HPDE6-E6E7 (cell line): ENCODE measurements around the gene ACTA2.

Experiments
- DNase-seq: peaks from one replicate; pipeline ENCODE4 v3.0.0; 2011; ENCODE audit warnings: missing footprints; ENCODE audit errors: extremely low spot score

The ACTA2 gene

GRCh38 chr10:88920198-88920597 is 32.4 kb downstream of the ACTA2 start:
- DNase-seq = no peak

GRCh38 chr10:88919041-88919440 is 33.5 kb downstream of the ACTA2 start:
- no peak for DNase-seq

GRCh38 chr10:88918191-88918905 is 34.2 kb downstream of the ACTA2 start:
- DNase-seq = no peak

GRCh38 chr10:88916986-88917385 is 35.6 kb downstream of the ACTA2 start:
- no peak for DNase-seq

GRCh38 chr10:88916231-88916630 is 36.3 kb downstream of the ACTA2 start:
- no peak for DNase-seq

- DNase-seq = no peak
Observed at GRCh38 chr10:88915781-88916180, 36.8 kb downstream of the ACTA2 start.

- no peak for DNase-seq
Observed at GRCh38 chr10:88913788-88914187, 38.8 kb downstream of the ACTA2 start.

GRCh38 chr10:88913127-88913526 is 39.4 kb downstream of the ACTA2 start:
- DNase-seq = no peak

- no peak for DNase-seq
Observed at GRCh38 chr10:88911851-88912250, 40.7 kb downstream of the ACTA2 start.

GRCh38 chr10:88911116-88911515 is 41.5 kb downstream of the ACTA2 start:
- DNase-seq = no peak

GRCh38 chr10:88908194-88908593 is 44.4 kb downstream of the ACTA2 start:
- no peak for DNase-seq

- DNase-seq = no peak
Observed at GRCh38 chr10:88906921-88907320, 45.7 kb downstream of the ACTA2 start.

GRCh38 chr10:88903715-88904114 is 48.9 kb downstream of the ACTA2 start:
- DNase-seq = no peak

GRCh38 chr10:88901984-88902789 is 50.4 kb downstream of the ACTA2 start:
- no peak for DNase-seq

- DNase-seq = no peak
Observed at GRCh38 chr10:88901206-88901983, 51.2 kb downstream of the ACTA2 start.

GRCh38 chr10:88899886-88900285 is 52.7 kb downstream of the ACTA2 start:
- DNase-seq = no peak

GRCh38 chr10:88898727-88899126 is 53.8 kb downstream of the ACTA2 start:
- no peak for DNase-seq

GRCh38 chr10:88896994-88897853 is 55.3 kb downstream of the ACTA2 start:
- no peak for DNase-seq

GRCh38 chr10:88896372-88896993 is 56.1 kb downstream of the ACTA2 start:
- no peak for DNase-seq

GRCh38 chr10:88895250-88895649 is 57.3 kb downstream of the ACTA2 start:
- DNase-seq = no peak

- DNase-seq = no peak
Observed at GRCh38 chr10:88893611-88894010, 59.0 kb downstream of the ACTA2 start.
